ENCODE data around the gene SURF6.
"Not testable (repeated sequence)": the region's sequence is repeated elsewhere in the genome, so short reads cannot be mapped to it uniquely, and the experiment has no call there.

GRCh38 chr9:133377280-133377679 is 41.3 kb upstream of the SURF6 start:
- TF ChIP-seq CTCF (tag by site-specific recombination; IDR thresholded peaks at IDR 0.05); ZNF830 (tag by site-specific recombination; IDR thresholded peaks at IDR 0.05; ENCODE audit: low read depth); ZNF140 (tag by site-specific recombination; IDR thresholded peaks at IDR 0.05); HOXD13 (CRISPR knock-in tag; IDR thresholded peaks at IDR 0.05; ENCODE audit: borderline replicate concordance): not testable (repeated sequence)
